Midbrain (tissue), 1 donor: ENCODE measurements around the gene ZNG1C.
"Not testable (repeated sequence)": the region's sequence is repeated elsewhere in the genome, so short reads cannot be mapped to it uniquely, and the experiment has no call there.

Experiments used
- DNase-seq: peaks from one replicate; lab custom pipeline; 2025; lab: John Stamatoyannopoulos, UW

Gene ZNG1C

DNA sequence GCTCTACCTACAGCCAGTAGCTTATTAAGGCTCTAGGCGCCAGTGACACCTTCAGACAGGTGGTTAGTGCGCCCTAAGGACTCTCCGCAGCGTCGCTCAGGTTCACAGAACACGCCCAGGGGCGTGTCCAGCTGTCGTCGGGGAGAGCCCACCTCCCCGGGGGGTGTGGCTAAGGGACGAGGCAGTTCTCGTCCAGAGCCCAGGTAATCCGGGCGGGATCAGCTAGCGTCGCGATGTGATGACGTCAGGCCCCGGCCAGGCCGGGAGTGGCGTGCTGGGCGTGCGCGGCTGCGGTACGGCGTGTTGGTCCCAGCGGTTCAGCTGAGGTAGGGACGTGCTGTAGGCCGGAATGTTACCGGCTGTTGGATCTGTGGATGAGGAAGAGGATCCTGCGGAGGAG, at the start of gene ZNG1C:
Gene ZNG1C (plus strand): TSS at position 301 of the 400 bp plus-strand sequence. CDS start 49 bp downstream, at position 350.
- not testable (repeated sequence) for DNase-seq

DNA sequence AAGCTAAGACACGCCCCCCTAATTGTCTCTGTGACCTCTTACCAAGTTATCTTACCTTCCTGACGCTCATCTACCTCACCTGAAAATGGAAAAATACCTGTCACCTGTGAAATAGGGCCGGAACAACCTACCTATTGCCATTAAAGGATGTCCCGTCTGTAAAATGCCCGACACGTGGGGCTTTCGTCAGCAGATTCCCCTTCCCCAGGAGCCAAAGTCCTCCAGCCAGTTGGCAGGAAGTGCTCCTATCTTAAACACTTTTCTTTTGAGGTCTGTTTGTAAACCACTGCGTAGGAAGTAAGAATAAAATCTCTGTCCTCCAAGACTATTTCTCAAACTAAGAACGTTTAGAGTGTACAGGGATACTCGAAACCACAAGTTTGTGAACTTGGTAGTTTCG, 654 bp downstream of the ZNG1C start:
- DNase-seq: not testable (repeated sequence)

DNA sequence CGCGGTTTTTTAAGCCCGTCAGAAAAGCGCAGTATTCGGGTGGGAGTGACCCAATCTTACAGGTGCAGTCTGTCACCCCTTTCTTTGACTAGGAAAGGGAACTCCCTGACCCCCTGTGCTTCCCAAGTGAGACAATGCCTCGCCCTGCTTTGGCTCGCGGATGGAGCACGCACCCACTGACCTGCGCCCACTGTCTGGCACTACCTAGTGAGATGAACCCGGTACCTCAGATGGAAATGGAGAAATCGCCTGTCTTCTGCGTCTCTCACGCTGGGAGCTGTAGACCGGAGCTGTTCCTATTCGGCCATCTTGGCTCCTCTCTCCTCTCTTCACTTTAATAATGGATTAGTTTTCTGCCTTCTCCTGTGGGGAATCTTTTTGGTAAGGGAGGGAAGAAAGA, 39.3 kb downstream of the ZNG1C start:
- DNase-seq: not testable (repeated sequence)

DNA sequence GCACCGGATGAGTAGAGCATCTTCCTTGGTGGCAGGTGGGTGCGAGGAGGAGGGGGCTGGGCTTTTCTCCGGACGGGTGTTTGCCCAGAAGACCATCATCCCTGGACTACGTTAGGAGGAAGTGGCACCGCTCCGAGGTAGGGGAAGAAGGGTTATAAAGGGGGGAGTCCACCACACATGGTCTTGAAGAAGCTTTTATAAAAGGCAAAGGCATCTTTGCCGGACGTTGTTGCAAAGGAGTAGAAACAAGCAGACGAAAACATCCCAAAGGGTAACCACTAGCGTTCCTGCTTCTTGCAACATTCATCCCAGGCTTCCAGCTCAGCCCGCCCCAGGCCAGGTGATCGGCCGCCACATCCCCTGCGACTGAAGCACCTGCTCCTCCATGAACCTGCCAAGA, 60.8 kb downstream of the ZNG1C start, which contains the start of gene FOXD4L3:
Gene FOXD4L3 (plus strand): TSS at position 301 of the 400 bp plus-strand sequence. CDS start 85 bp downstream, at position 386.
- DNase-seq: not testable (repeated sequence)

DNA sequence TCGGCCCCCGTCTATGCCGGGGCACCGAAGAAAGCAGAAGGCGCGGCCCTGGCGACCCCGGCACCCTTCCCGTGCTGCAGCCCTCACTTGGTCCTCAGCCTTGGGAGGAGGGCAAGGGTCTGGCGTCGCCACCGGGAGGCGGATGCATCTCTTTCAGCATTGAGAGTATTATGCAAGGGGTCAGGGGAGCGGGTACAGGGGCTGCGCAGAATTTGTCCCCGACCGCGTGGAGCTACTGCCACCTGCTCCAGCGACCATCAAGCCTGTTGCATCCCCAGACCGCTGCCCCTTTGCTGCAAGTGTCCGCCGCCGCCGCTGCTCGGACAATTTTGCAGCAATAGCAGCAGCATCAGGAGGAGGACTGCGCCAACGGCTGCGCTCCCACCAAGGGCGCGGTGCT, 62.0 kb downstream of the ZNG1C start:
- not testable (repeated sequence) for DNase-seq

DNA sequence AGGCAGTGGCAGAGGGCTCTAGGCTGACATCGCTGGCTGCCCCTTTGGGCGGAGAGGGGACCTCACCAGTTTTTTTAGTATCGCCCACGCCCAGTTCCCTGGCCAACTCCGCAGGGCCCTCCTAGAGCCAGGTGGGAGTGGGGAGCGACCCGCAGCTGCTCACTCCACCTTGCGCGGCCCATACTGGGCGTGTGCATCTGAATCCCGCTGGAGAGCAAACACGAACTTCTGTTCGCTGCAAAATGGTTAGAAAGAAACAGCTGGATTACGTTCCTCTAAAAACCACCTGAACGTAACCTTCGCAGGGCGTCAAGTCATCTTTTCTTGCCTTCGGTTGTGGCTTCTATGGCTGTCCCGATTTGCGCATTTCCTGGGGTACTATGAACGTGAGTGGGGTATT, 62.4 kb downstream of the ZNG1C start:
- DNase-seq: not testable (repeated sequence)

DNA sequence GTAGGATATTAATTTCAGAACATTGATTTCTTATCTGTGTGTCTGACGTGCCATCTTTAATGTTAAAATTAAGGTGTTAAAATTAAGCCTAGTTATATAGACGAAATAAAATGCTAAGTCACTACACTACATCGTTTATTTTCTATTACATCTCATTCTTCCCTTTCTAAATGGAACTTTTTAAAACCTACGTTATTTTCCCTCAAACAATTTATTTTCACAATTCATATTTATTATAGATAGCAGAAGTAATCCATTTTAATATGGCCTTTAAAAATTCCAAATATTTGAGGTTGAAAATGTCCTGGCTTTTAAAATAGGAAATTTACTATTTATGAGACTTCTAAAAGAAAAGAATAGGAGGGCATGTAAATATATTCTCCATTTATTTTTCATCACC, 63.0 kb downstream of the ZNG1C start:
- DNase-seq: not testable (repeated sequence)

DNA sequence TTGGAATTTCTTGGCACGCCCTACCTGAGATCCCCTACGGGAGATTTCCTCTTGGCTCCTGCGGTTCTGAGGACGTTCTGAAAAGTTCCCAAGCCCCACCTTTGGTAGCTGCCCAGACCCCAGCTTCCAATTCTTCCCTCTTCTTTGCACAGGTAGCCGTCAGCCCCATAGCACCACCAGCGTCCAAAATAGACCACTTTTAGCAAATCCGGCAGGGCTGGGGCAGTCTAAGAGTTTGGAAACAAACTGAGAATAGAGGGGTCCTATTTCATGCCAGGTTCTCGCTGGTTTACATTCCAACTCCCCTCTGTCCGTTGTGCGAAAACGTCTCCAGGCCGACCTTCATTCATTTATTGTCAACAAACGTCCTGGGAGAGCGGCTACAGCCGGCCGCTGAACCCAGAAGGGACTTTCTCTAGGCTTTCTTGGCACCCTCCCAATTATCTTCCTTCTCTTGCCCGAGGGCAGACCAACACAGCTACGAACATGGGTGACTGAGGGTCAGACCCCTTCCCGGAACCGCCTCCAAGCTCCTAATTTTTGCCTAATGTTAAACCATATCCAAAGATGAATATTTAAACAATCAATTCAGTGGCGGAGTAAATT, 64.0 kb downstream of the ZNG1C start:
- not testable (repeated sequence) for DNase-seq

DNA sequence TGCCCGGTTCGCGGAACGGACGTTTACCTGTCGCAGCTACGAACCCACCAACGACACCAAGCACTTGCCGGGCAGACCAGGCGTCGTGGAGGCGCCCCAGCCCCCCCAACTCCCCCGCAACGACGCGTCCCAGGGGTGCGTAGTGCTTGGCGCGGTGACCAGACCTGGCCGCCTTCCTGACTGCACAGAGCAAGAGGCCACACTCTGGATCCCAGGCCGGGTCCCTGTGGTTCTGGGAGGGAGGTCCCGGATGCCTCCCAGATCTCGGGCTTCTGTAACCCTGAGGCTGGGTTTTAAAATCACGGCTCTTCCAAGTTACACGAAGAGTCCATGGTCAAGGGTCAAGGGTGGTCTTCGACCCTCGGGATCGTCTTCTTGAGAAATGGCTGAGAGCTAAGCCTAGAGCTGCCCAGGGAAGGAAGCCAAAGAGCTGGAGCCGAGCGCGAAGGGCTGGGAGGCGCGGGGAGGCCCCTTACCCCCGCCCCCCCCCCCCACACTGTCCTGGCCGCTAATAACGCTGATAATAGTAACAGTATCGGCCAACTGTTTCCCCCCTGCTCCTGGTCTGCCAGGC, 64.7 kb downstream of the ZNG1C start:
- not testable (repeated sequence) for DNase-seq

DNA sequence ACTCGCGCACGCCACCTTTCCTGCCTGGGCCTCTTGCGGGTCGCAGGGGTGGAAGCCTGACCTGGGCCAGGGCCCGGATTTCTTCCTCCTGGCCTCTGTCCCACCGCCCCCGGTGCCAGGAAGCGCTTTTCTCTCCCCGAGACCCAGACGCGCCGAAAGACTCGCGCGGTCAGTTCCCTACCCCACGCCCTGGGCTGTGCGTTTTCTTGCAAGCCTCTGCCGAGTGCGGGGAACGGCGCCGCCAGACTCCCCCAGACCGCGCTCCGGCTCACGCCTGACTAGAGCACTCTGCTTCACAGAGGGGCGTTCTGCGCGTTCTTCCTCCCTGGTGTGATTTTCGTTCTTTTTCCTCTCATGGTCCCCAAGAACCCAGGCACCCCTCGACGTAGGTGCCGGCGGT, 65.3 kb downstream of the ZNG1C start:
- DNase-seq: not testable (repeated sequence)

DNA sequence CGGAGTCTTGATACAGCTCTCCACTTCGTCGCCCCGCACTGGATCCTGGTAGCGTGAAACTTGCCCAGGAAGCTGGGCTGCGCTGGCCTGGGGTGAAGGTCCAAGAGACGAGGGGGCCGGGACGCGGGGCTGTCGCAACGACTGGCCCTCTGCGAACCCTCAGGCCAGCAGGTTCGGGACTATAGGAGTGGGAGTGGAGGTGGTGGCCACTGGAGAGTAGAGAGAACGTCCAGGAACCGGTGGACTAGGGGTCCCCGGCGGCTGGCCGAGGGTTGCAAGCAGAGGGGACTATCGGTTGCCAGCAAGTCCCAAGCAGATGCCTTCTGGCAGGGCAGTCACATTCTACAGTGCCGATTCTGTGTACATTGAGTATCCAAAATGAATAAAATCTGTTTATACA, 65.9 kb downstream of the ZNG1C start:
- not testable (repeated sequence) for DNase-seq

DNA sequence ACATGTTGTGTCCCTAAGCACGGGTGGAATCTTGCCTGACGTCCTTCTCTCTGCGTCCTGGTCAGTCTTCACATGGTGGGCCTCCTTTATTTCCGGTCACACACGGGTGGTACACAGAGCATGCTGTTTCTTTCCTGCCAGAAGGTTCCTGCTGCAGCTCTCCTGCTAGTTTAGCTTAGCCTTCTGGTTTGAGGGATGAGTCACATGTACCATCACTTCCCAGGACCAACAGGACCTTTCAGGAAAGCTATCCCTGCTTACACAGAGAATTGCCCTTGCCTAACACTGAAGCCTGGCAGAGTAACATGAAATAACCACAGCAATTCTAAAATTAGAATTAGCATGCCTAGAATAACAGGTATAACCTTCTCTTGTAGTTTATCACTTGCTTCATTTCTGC, 69.4 kb downstream of the ZNG1C start:
- DNase-seq: not testable (repeated sequence)

DNA sequence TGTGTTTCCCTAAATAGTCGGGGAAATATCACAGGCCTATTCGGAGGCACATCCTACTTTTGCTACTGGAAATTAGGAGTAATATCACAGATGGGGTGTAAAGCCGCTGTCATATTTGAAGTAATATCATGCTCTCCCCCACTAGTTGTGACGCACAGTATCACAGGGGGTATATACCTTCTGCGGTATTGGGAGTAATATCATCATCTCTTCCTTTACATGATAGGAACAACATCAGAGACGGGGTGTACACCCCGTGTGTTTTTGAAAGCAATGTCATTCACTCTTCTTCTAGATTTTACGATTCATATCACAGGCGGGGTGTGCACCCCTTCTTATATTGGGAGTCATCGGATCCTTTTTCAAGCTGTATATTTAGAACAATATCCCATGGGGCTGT, 76.4 kb downstream of the ZNG1C start:
- not testable (repeated sequence) for DNase-seq

DNA sequence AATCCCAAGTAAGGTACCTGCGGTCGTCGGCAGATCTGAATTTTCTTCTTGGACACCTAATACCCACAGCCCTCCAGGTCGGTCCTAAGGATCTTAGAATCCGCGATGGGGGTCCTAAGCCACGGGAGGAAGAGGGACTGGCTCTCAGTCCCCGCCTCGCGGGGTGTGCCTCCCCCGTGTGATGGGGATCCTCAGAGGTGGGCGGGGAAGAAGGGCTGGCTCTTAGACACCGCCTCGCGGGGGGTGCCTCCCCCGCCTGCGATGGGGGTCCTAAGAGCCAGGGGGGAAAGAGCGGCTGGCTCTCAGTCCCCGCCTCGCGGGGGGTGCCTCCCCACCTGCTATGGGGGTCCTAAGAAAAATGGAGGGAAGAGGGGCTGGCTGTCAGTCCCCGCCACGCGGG, 82.0 kb downstream of the ZNG1C start:
- not testable (repeated sequence) for DNase-seq

DNA sequence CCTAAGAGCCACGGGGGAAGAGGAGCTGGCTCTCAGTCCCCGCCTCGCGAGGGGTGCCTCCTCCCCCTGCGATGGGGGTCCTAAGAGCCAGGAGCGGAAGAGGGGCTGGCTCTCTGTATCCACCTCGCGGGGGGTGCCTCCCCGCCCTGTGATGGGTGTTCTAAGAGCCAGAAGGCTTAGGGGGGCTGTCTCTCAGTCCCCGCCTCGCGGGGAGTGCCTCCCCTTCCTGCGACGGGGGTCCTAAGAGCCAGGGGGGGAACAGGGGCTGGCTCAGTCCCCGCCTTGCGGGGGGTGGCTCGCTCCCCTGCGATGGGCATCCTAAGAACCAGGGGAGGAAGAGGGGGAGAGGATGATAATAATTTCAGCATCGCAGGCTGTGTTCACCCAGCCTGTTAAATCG, 82.7 kb downstream of the ZNG1C start:
- not testable (repeated sequence) for DNase-seq

DNA sequence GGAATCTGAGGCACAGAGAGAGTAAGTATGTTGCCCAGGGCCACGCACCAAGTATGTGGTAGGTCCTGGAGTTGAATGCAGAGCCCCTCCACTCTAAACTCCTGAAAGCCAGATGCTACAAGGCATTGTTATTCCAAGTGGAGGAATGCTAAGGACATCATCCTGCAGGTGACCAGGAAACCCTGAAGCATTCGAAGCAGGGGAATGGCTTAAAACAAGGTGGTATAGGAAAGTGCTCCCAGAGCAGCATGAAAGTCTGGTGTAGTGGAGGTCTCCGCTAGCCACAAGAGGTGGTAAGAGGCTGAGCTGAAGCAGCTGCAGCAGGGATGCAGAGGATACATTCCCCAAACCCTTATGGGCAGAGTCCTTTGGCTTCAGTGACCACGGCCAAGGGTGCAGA, 87.3 kb downstream of the ZNG1C start:
- DNase-seq: not testable (repeated sequence)

DNA sequence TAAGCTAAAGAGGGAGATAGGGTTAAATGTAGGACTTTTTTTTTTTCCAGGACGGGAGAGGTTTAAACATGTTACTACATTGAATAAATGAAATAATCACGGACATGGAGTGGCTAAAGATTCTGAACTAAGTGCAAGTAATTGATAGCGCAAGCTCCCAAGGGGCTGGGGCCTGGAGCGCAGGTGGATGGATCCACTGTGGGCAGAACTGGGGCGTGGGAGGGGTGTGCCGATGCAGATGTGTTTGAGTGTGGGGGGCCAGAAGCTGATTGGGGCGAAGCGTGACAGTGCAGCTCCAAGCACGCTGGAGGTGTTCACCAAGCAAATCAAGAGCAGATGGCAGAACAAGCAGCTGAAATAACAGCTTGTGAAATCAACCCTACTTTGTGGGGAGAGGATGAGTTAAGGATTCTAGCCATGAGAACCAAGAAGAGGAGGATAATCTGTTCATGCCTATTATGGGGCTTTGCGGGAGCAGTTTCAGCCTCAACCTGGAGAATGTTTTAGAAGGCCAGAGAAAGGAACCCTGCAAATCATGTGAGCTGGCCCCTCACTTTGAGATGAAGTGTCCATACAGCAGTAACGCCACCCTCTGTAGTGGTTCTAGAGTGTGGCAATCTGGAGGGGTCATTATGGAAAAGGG, 88.9 kb downstream of the ZNG1C start:
- not testable (repeated sequence) for DNase-seq

DNA sequence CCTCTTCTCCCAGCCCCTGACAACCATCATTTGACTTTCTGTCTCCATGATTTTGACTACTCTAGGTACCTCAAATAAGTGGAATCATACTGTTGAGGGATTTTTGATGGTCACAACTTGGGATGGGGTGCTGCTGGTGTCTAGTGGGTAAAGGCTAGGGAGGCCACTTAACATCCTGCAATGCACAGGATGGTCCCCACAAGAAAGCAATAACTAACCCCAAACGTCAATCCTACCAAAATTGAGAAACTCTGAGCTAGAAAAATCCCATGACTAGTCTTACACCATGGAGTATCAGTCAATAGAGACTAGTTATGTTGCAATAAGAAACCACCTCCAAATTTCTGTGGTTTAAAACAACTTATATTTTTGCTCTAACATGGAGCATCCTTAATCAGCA, 90.3 kb downstream of the ZNG1C start:
- DNase-seq: not testable (repeated sequence)

DNA sequence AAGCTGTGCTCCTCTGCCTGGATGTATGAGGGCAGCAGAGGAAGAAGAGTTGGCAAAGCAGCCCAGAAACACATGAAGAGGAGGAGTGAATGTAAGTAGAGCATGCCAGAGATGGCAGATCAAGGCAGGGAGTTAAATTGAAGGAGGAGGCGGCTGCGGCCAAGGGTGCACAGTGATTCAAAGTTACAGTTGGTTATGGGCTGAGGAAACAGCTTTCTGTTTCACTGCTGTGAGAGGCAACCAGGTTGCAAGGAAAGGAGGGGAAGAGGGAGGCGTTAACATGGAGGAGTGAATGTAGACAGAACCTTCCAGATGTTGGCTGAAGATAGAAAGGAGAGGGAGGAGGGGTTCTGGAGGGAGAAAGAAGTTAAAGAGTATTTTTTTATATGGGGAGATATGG, 94.2 kb downstream of the ZNG1C start:
- not testable (repeated sequence) for DNase-seq

DNA sequence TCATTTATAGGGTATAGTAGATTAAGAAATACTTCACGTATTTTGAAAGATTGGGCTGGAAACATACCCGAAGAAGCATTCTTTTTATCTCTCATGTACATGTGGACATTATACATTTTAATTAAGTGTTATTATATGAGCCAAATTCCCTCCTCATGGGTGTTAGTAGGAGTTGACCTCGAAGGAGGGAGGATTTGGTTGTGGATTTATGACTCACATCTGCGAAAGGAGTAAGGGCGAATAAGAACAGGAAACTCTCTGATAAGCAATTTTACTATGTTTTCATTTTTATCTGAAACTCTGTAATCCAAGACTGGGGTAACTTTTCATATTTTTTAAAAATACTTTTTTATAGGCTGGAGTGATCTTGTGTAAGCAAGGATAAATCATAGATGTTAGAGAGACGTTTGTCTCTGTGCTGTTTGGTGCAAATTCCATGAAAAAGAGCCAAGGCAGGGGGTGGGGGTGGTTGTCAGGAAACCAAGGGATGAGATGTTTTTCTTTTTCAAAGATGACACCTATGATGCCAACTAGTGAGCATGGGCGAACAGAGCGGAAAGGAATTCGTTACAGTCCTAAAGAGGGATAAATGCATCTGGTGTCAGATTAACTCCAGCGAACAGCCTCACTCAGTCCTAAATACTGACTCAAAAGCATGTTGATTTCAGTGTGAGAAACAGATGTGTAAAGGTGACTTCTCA, 95.0 kb downstream of the ZNG1C start:
- not testable (repeated sequence) for DNase-seq

DNA sequence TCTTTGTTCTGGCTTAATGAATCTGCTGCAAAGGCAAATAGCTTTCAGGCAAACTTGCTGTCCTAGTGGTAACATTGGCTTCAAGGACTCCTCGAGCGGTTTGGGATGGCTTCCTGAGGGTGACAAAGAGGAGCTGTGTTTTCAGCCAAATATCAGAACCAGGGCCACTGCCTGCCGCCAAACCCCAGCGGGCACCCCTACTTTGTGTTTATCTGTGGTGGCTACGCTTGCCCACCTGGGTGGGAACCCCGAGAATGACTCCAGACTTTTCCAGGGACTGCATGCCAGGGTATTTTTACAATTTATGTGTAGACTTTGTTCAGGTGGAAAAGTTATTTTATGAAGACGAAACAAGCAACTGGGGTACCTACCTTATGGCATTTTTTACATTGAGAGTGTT, 96.2 kb downstream of the ZNG1C start:
- DNase-seq: not testable (repeated sequence)

DNA sequence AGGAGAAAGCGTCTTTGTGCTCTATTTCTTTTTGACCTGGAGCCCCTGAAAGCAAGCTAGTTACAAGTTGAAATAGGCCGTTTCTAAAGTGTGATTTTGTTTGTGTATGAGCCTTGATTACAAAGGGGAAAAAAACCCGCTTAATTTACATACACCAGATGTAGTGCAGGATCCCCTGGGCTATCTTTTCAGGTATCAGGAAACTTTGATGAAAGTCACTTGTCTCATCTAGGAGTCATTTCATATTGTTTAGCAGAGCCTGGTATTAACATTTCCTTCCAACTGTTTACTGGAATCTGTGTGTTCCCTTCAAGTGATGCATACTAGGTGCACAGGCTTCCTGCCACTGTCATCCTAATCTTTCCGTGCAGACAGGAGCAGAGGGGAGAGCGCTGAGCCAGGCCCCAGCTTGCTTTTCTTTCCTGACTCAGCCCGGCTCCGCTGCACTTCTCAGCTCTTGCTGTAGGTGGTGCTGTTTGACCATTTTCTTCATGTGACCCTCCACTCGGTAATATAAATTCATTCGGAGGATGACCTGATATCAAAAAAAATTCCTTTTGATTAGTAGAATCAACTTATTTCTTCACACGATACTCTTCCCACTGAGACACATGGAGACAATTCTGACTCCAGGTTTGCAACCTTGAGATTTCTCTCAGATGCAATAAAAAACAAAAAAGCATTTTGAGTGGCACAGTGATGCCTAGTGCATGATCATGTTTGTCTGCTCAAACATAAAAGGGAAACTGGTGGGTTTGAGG, 100.7 kb downstream of the ZNG1C start:
- not testable (repeated sequence) for DNase-seq
